ENCODE data around the gene GATA5. TPM values are rescaled to one million over a fixed set of nuclear protein-coding genes. Genes with fewer than 3 reads are reported as not detected.

Gene GATA5
- total RNA-seq, 2 experiments from 2014 or later = not detected

GRCh38 chr20:62416651-62417637, 58.9 kb downstream of the GATA5 start:
- intact Hi-C loops (cut with micrococcal nuclease) = no loop called here
- Mint-ChIP-seq H3K4me3 (no peak overlapping the region), H3K36me3 (ENCODE audit: low read depth) (no peaks in the 10 kb centered on the region), H3K4me1 (ENCODE audit: low read depth) (no peaks in the 10 kb centered on the region), H3K27me3 (no peaks in the 10 kb centered on the region), H3K9me3 (no peaks in the 10 kb centered on the region), H3K27ac (no peak overlapping the region)
- TF ChIP-seq CTCF (IDR thresholded peaks at IDR 0.05) = no peak
- DNase-seq (no peak), ATAC-seq (no peak)
- ChIA-PET POLR2A (no interaction called here), CTCF (no interaction called here)

GRCh38 chr20:62415354-62416111, 60.3 kb downstream of the GATA5 start:
- CTCF ChIA-PET = no interaction called here
- intact Hi-C loops (cut with micrococcal nuclease) = no loop called here

DNA sequence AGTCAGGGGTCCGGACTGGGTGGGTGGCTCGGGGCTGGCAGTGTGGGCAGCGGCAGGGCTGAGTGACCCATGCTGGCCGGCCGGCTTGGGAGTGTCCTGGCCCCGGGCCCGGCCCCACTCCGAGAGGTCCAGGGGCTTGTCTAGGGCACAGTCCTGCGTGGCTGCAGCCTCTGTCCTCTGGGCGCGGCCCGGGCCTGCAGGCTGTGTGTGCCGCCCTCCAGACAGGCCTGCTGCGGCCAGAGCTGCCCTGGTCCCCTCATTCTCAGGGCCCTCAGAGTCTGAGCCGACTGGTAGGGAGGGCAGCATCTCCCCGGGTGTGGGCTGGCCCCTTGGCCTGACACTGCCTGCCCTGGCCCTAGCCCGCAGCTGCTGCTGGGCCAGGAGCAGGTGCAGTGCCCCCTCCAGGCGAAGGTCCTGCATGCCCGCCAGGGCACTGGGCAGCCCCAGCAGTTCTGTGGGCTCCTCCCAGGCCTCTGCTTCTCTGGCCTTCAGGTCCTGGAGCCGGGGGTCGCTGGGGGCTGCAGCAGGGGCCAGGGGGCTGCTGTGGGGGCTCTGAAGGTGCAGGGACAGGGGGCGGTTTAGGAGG, 61.8 kb downstream of the GATA5 start:
- H3K4me1 Mint-ChIP-seq (ENCODE audit: low read depth) = no peaks in the 10 kb centered on the region
- no peaks in the 10 kb centered on the region for H3K36me3 Mint-ChIP-seq (ENCODE audit: low read depth)
- H3K4me3 Mint-ChIP-seq = no peak overlapping the region
- H3K27me3 Mint-ChIP-seq = no peaks in the 10 kb centered on the region
- CTCF ChIA-PET = no interaction called here
- POLR2A ChIA-PET = no interaction called here
- ATAC-seq = no peak
- H3K27ac Mint-ChIP-seq = no peak overlapping the region
- TF ChIP-seq CTCF (IDR thresholded peaks at IDR 0.05) = no peak
- no peaks in the 10 kb centered on the region for H3K9me3 Mint-ChIP-seq
- no peak for DNase-seq
- intact Hi-C loops (cut with micrococcal nuclease) = no loop called here

More at GRCh38 chr20:62415354-62416111, 60.3 kb downstream of the GATA5 start:
- Mint-ChIP-seq H3K36me3 (ENCODE audit: low read depth) (no peaks in the 10 kb centered on the region), H3K27me3 (no peaks in the 10 kb centered on the region), H3K4me1 (ENCODE audit: low read depth) (no peaks in the 10 kb centered on the region), H3K9me3 (no peaks in the 10 kb centered on the region), H3K4me3 (no peak overlapping the region), H3K27ac (no peak overlapping the region)
- POLR2A ChIA-PET = no interaction called here
- TF ChIP-seq CTCF (IDR thresholded peaks at IDR 0.05) = no peak
- DNase-seq (no peak), ATAC-seq (no peak)

Other genes starting within 250 kb of the GATA5 start
- 10 to 100 TPM; 23.6 to 24.3 TPM for gene OSBPL2, start 237.5 kb downstream of the GATA5 start, total RNA-seq
- gene ADRM1, start 173.0 kb downstream of the GATA5 start, total RNA-seq = 100 to 1,000 TPM; 110 to 115 TPM
- under 1 TPM; 0.25 to 0.76 TPM for gene LAMA5, start 108.7 kb downstream of the GATA5 start, total RNA-seq
- gene RPS21, start 88.9 kb downstream of the GATA5 start, total RNA-seq = 1,000 to 10,000 TPM; 2,670 to 2,760 TPM
- gene CABLES2, start 68.7 kb downstream of the GATA5 start, total RNA-seq = 1 to 10 TPM; 3.2 to 4.5 TPM
- not detected for gene RBBP8NL, start 48.5 kb downstream of the GATA5 start, total RNA-seq
- gene SLCO4A1, start 166.5 kb upstream of the GATA5 start, total RNA-seq = 10 to 100 TPM; 66.5 to 68.4 TPM
- not detected for gene NTSR1, start 232.8 kb upstream of the GATA5 start, total RNA-seq